Ecto neural progenitor cell (in vitro differentiated cells): ENCODE results near the gene PLCXD1.

ENCODE experiments used
- DNase-seq: peaks from one replicate; pipeline ENCODE4 v3.0.0-alpha.2; 2018; ENCODE audit warnings: low spot score

Gene PLCXD1

GRCh38 chrX:333611-334311 is 52.6 kb downstream of the PLCXD1 start:
- no peak for DNase-seq

GRCh38 chrX:334331-334891 is 53.2 kb downstream of the PLCXD1 start:
- no peak for DNase-seq

- DNase-seq = no peak
These were observed 54.0 kb downstream of the PLCXD1 start for GRCh38 chrX:334971-335757.

- DNase-seq = no peak
These were observed 54.6 kb downstream of the PLCXD1 start for GRCh38 chrX:335758-336155.

- no peak for DNase-seq
These were observed 55.0 kb downstream of the PLCXD1 start for GRCh38 chrX:336227-336626.

- DNase-seq = no peak
These were observed 56.2 kb downstream of the PLCXD1 start for GRCh38 chrX:337331-337831.

GRCh38 chrX:338281-338835 is 57.2 kb downstream of the PLCXD1 start:
- DNase-seq = no peak

- DNase-seq = no peak
These were observed 57.7 kb downstream of the PLCXD1 start for GRCh38 chrX:338836-339400.

GRCh38 chrX:340121-340520 is 58.9 kb downstream of the PLCXD1 start:
- DNase-seq = no peak

GRCh38 chrX:340641-341423 is 59.7 kb downstream of the PLCXD1 start:
- DNase-seq = no peak

GRCh38 chrX:341541-342101 is 60.4 kb downstream of the PLCXD1 start:
- DNase-seq = no peak

GRCh38 chrX:344371-344901 is 63.3 kb downstream of the PLCXD1 start:
- DNase-seq = no peak

- DNase-seq = no peak
These were observed 64.1 kb downstream of the PLCXD1 start for GRCh38 chrX:345020-345925.

- DNase-seq = no peak
These were observed 65.0 kb downstream of the PLCXD1 start for GRCh38 chrX:346034-346813.

GRCh38 chrX:347351-348117 is 66.4 kb downstream of the PLCXD1 start:
- no peak for DNase-seq

GRCh38 chrX:348461-349117 is 67.4 kb downstream of the PLCXD1 start:
- no peak for DNase-seq

- no peak for DNase-seq
These were observed 68.0 kb downstream of the PLCXD1 start for GRCh38 chrX:349196-349595.

GRCh38 chrX:349702-350101 is 68.5 kb downstream of the PLCXD1 start:
- DNase-seq = no peak
